ENCODE data around the gene ZNF277. TPM values are rescaled to one million over a fixed set of nuclear protein-coding genes. Genes with fewer than 3 reads are reported as not detected.

ZNF277 gene
- total RNA-seq, 4 donors from 2014 or later = 28.4 to 45.4 (median 36.5) TPM

DNA sequence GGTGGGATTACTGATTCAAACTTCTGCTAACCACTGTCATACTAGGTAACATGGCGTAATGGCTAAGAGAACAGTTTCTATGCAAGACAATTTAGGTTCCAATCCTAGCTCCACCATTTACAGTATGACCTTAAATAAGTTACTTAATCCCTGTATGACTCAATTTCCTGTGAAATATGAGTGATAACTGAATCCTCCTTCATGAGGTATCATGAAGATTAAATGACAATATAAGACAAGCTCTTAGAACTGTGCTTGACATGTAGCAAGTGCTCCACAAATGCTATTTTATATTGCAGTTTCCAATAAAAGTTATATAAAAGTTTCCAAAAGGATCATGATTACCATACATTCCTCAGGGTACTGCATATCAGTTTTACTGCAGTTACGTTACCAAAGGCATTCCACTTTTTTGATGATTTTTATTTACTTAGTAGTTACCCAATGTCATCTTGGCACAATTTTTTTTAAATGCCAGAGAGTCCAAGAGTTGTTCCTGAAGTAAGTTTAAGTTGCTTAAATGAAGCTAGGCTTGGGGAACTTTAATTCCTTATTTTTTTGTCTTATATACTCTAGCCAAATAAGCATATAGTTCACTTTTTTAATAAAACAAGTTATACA, 7.3 kb upstream of the ZNF277 start:
- no peaks in the 10 kb centered on the region for H3K36me3 ChIP-seq
- DNase-seq = no peak
- H3K9me3 ChIP-seq = no peaks in the 10 kb centered on the region
- no peak overlapping the region for H3K4me3 ChIP-seq (replicated peaks in 1 of 3)
- no peak for TF ChIP-seq POLR2A (IDR thresholded peaks at IDR 0.05)
- TF ChIP-seq, protein P1, sequence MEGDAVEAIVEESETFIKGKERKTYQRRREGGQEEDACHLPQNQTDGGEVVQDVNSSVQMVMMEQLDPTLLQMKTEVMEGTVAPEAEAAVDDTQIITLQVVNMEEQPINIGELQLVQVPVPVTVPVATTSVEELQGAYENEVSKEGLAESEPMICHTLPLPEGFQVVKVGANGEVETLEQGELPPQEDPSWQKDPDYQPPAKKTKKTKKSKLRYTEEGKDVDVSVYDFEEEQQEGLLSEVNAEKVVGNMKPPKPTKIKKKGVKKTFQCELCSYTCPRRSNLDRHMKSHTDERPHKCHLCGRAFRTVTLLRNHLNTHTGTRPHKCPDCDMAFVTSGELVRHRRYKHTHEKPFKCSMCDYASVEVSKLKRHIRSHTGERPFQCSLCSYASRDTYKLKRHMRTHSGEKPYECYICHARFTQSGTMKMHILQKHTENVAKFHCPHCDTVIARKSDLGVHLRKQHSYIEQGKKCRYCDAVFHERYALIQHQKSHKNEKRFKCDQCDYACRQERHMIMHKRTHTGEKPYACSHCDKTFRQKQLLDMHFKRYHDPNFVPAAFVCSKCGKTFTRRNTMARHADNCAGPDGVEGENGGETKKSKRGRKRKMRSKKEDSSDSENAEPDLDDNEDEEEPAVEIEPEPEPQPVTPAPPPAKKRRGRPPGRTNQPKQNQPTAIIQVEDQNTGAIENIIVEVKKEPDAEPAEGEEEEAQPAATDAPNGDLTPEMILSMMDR (IDR thresholded peaks at IDR 0.05) = no peak
- intact Hi-C loops (cut with DNase I) = no loop called here
- no peak overlapping the region for H3K27ac ChIP-seq
- H3K27me3 ChIP-seq = no peaks in the 10 kb centered on the region
- peaks cover 0 to 6% of the 10 kb centered on the region in 2 donors for H3K4me1 ChIP-seq
- 94 to 95% methylated on average over 2 of the region's 2 CpGs for WGBS, 2 donors

DNA sequence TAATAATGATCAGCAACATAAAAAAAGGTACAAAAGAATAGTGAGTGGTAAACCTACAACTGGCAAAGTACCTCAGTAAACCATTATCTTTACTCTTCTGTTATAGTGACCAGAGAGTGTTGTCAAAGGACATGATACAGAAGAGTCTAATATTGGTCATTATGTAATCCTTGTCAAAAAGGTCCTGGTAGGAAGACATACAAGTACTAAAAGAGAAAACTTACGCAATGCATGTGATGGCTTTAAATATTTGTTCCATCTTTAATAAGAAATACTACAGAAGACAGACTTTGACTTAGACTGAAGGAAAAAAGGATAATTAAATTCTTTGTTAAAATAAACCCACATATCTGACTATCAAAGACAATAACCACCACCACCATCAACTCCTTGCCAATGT, 6.8 kb upstream of the ZNF277 start:
- no peak overlapping the region for H3K27ac ChIP-seq
- intact Hi-C loops (cut with DNase I) = loop anchor here (10.0 kb wide), 2 partner anchors 185 to 255 kb away; partner anchors contain the start of gene IFRD1
- WGBS, 2 donors = 95 to 100% methylated on average over 1 of the region's 1 CpG
- H3K4me1 ChIP-seq = peaks cover 0 to 6% of the 10 kb centered on the region in 2 donors
- H3K4me3 ChIP-seq (replicated peaks in 1 of 3) = no peak overlapping the region
- no peaks in the 10 kb centered on the region for H3K36me3 ChIP-seq
- TF ChIP-seq POLR2A (IDR thresholded peaks at IDR 0.05) = no peak
- TF ChIP-seq, protein P1 (IDR thresholded peaks at IDR 0.05) = no peak
- no peak for DNase-seq
- no peaks in the 10 kb centered on the region for H3K9me3 ChIP-seq
- no peaks in the 10 kb centered on the region for H3K27me3 ChIP-seq

DNA sequence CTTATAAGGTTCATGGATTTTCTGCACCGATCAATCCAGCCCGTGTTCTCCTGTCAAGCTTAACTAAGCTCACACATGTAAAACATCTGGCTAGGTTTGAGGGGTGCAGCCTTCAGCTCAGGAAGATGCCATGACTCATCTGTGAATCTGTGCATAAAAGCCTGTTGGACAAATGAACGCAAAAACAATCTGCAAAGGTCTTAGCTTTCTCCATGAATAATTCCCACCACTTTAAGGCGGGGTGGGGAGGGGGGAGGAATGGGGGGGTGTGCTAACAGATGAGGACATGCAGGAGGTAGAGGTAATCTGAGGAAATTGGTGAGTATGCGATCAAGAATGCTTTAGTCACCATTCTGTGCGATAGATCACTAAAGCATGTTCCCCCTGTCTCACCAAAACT, 5.1 kb upstream of the ZNF277 start:
- H3K27me3 ChIP-seq = no peaks in the 10 kb centered on the region
- no peak overlapping the region for H3K4me3 ChIP-seq (replicated peaks in 1 of 3)
- WGBS, 2 donors = 82 to 85% methylated on average over 6 of the region's 6 CpGs
- DNase-seq = no peak
- no peaks in the 10 kb centered on the region for H3K9me3 ChIP-seq
- no peaks in the 10 kb centered on the region for H3K36me3 ChIP-seq
- H3K4me1 ChIP-seq = peaks cover 0 to 6% of the 10 kb centered on the region in 2 donors
- TF ChIP-seq, protein P1 (IDR thresholded peaks at IDR 0.05) = no peak
- TF ChIP-seq POLR2A (IDR thresholded peaks at IDR 0.05) = no peak
- no peak overlapping the region for H3K27ac ChIP-seq
- intact Hi-C loops (cut with DNase I) = loop anchor here (10.0 kb wide), 2 partner anchors 183 to 253 kb away; partner anchors contain the start of gene IFRD1

DNA sequence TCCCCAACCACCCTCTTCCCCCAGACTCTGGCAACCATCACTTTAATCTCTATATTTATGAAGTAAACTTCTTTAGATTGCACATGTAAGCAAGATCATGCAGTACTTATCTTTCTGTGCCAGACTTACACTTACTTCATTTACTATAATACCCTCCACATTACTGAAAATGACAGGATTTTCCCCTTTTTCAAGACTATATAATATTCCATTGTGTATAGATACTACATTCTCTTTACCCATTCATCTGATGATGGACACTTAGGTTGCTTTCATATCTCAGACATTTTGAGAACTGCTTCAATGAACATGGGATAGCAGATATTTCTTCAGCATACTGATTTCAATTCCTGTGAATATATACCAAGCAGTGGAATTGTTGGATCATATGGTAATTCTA, 4.7 kb upstream of the ZNF277 start:
- Histone ChIP-seq H3K27ac (no peak overlapping the region), H3K36me3 (no peaks in the 10 kb centered on the region), H3K27me3 (no peaks in the 10 kb centered on the region), H3K4me1 (peaks cover 0 to 6% of the 10 kb centered on the region in 2 donors), H3K4me3 (replicated peaks in 1 of 3) (no peak overlapping the region), H3K9me3 (no peaks in the 10 kb centered on the region)
- intact Hi-C loops (cut with DNase I) = loop anchor here (10.0 kb wide), 2 partner anchors 183 to 253 kb away; partner anchors contain the start of gene IFRD1
- no peak for TF ChIP-seq POLR2A (IDR thresholded peaks at IDR 0.05)
- TF ChIP-seq, protein P1 (IDR thresholded peaks at IDR 0.05) = no peak
- DNase-seq = no peak

DNA sequence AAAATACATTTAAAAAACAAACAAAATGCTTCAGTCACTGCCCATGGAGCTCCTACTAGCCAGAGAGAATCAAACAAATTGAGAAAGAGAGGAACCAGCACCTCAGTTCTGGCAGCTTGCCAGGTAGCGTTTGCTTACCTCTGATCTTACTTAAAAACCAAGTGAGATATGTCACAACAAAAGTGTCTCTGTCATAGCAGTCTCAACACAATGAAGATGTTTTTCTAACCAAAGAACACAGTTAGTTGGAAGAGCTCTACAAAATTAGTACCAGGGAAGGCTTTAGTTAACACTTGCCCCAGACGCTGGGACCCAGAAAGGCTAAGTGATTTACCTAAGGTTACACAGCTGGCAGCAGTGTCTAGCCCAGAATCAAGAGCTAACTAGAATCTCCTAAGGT, 3.7 kb upstream of the ZNF277 start:
- peaks cover 6 to 12% of the 10 kb centered on the region in 2 donors for H3K4me1 ChIP-seq
- H3K36me3 ChIP-seq = no peaks in the 10 kb centered on the region
- WGBS, 2 donors = 16 to 29% methylated on average over 2 of the region's 2 CpGs

More for the DNA sequence above, 3.7 kb upstream of the ZNF277 start:
- Histone ChIP-seq H3K27ac (no peak overlapping the region), H3K27me3 (no peaks in the 10 kb centered on the region), H3K4me3 (replicated peaks in 1 of 3) (no peak overlapping the region), H3K9me3 (no peaks in the 10 kb centered on the region)
- TF ChIP-seq, protein P1 (IDR thresholded peaks at IDR 0.05) = no peak
- TF ChIP-seq POLR2A (IDR thresholded peaks at IDR 0.05) = no peak
- DNase-seq = peak; percentile 42 to 57
- intact Hi-C loops (cut with DNase I) = loop anchor here (10.0 kb wide), 2 partner anchors 182 to 252 kb away; partner anchors contain the start of gene IFRD1
